Activated CD8-positive, alpha-beta memory T cell treated with anti-CD3 and anti-CD28 coated beads, Interleukin-2, amount 10 ng/mL, durations not matched to agents 7 days and 5 days (primary cell): ENCODE data around the gene IWS1. TPM values are rescaled to one million over a fixed set of nuclear protein-coding genes. Genes with fewer than 3 reads are reported as not detected.
"Not testable (repeated sequence)": the region's sequence is repeated elsewhere in the genome, so short reads cannot be mapped to it uniquely, and the experiment has no call there.

Source experiments
- ATAC-seq: fragments of 150-1000 bp; cut with Tn5 transposase; one replicate; pipeline ENCODE4 v1.10.0; 2021; ENCODE audit warnings: moderate library complexity
- CTCF ChIA-PET: fragments of 350-600 bp; sonication (Branson Sonifier 250); formaldehyde crosslinking; loops from one replicate; lab custom pipeline; 2021; ENCODE audit warnings: antibody characterized with exemption; lab: Charles Lee
- DNase-seq: peaks from one replicate; pipeline ENCODE4 v3.0.0-alpha.2; 2020
- H3K27ac Mint-ChIP-seq: one replicate; pipeline ENCODE4 v1.8.0; 2021; ENCODE audit warnings: mild to moderate bottlenecking, mixed read lengths
- H3K27me3 Mint-ChIP-seq: one replicate; pipeline ENCODE4 v1.8.0; 2021; ENCODE audit warnings: mixed read lengths
- H3K36me3 Mint-ChIP-seq: one replicate; pipeline ENCODE4 v1.8.0; 2021; ENCODE audit warnings: mild to moderate bottlenecking, mixed read lengths
- H3K4me1 Mint-ChIP-seq: one replicate; pipeline ENCODE4 v1.8.0; 2021; ENCODE audit warnings: mixed read lengths
- H3K4me3 Mint-ChIP-seq: one replicate; pipeline ENCODE4 v1.8.0; 2021; ENCODE audit warnings: mild to moderate bottlenecking, moderate library complexity, mixed read lengths
- H3K9me3 Mint-ChIP-seq: one replicate; pipeline ENCODE4 v1.8.0; 2022; ENCODE audit warnings: low read depth, mixed read lengths
- total RNA-seq, 2 experiments: library from RNA; stranded (reverse); gene quantifications; one replicate each; pipeline ENCODE4 v1.2.3, GENCODE V29; 2021

Gene IWS1
- 10 to 100 TPM; 53.2 to 55.1 TPM for total RNA-seq

DNA sequence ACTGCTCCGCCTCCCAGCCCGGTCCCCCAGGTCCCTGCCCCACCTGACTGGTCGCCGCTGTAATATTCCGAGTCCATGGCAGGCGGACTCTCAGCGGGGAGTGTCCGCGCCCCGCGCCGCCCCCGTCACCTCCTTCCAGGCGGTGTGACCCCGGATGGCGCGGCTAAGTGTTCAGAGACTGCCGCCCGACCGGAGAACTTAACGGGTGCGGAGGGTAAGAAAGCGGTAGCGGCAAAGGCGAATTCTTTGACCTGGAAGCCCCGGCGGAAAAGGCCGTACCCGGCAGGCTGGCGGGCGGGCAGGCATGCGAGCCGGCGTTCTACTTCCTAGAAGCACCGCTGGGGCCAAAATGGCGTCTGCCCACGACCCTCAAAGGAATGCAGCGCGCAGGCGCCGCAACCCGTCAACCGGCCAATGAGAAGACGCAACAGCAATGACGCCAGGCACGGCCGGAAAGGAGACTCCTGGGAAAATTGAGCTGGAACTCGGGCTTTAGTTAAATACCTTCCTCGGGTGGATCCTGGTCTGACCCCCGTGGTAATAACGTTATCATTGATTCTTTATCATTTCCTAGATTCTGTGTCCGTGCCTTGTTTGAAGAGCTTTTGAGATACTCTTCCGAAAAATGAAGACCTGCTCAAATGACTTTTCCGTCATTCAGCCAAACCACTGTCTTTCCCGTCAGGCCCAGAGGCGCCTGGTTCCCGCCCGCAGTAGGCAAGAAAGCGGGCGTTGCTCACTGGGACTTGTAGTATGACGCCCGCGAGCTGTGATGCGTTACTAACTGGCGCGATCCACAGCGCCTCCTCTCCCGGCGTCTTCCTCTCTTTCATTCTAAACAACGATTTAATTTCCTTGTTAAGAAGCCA, at the start of gene IWS1:
IWS1 (minus strand) TSS at position 358 of the 869 bp plus-strand sequence; CDS start at position 77, 281 bp downstream.
- peaks cover 36% of the 10 kb centered on the region for H3K4me1 Mint-ChIP-seq
- CTCF ChIA-PET, result interaction anchor here (0.7 to 1.5 kb wide), 6 partner anchors 18 to 500 kb away, joined by 3 to 6 read pairs (median 3); partner anchors contain the start of gene ERCC3
- ATAC-seq (peak; percentile 91), DNase-seq (peak; percentile 96)
- H3K27me3 Mint-ChIP-seq, result peaks cover 7% of the 10 kb centered on the region
- peaks cover 15% of the 10 kb centered on the region for H3K36me3 Mint-ChIP-seq
- peak within 1 kb of the TSS; percentile 95 for H3K4me3 Mint-ChIP-seq
- H3K9me3 Mint-ChIP-seq, result no peaks in the 10 kb centered on the region
- H3K27ac Mint-ChIP-seq, result peak within 1 kb of the TSS; percentile 91

DNA sequence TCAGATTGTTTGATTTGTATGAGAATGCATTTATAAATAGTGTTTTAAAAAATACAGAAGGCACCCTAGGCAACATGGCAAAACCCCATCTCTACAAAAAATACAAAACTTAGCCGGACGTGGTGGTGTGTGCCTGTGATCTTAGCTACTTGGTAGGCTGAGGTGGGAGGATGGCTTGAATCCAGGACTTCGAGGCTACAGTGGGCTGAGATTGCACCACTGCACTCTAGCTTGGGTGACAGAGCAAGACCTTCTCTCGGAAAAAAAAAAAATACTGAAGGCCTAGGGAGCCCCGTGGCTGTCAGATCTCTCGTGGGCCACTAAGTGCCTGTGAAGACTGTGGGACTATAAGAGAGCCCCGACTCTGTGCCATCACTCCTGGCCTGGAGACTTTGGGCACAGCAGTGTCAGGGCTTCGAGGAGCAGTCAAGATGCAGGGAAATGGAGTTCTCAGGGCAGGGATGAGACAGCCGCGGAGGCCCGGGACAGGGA, 49.7 kb upstream of the IWS1 start:
- peak; percentile 9 for DNase-seq
- H3K4me1 Mint-ChIP-seq, result peaks cover 9% of the 10 kb centered on the region
- no peaks in the 10 kb centered on the region for H3K36me3 Mint-ChIP-seq
- CTCF ChIA-PET, result interaction anchor here (1.3 to 1.5 kb wide), 2 partner anchors 9 to 12 kb away, joined by 3 to 6 read pairs; no protein-coding TSS in a partner anchor
- H3K27me3 Mint-ChIP-seq, result peaks cover 58% of the 10 kb centered on the region
- H3K27ac Mint-ChIP-seq, result no peak overlapping the region
- no peak for ATAC-seq
- H3K4me3 Mint-ChIP-seq, result no peak overlapping the region
- no peaks in the 10 kb centered on the region for H3K9me3 Mint-ChIP-seq

DNA sequence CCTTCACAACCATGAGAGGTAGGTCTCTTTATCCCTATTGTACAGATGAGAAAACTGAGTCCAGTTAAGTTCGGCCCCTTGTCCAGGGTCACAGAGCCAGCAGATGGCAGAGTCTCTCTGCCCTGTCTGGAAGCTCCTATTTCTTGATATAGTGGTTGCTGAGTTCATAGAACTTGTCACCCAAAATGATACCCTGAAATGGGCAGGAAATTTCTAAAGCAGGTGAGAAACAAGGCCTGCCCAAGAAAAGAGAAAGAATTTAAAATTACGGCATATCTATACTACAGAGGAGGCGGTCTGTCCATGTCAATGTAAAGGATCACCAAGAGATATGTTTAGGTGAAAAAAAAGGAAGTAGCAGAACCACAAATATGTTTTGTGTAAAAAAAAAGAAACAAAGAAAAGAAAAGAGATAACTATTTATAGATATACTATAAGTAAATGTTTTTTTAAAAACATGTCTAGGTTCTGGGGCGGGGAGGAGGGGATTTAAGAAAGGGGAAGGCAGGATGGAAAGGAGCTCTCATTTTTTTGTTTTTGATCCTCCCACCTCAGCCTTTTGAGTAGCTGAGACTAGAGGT, 49.0 kb upstream of the IWS1 start:
- peaks cover 9% of the 10 kb centered on the region for H3K4me1 Mint-ChIP-seq
- H3K27me3 Mint-ChIP-seq, result peaks cover 64% of the 10 kb centered on the region
- no peak overlapping the region for H3K4me3 Mint-ChIP-seq
- no peak overlapping the region for H3K27ac Mint-ChIP-seq
- no peaks in the 10 kb centered on the region for H3K36me3 Mint-ChIP-seq
- no peaks in the 10 kb centered on the region for H3K9me3 Mint-ChIP-seq
- ATAC-seq (no peak), DNase-seq (peak; percentile 9)
- CTCF ChIA-PET, result interaction anchor here (1.0 to 1.5 kb wide), 3 partner anchors 8 to 16 kb away, joined by 3 to 6 read pairs (median 3); no protein-coding TSS in a partner anchor

DNA sequence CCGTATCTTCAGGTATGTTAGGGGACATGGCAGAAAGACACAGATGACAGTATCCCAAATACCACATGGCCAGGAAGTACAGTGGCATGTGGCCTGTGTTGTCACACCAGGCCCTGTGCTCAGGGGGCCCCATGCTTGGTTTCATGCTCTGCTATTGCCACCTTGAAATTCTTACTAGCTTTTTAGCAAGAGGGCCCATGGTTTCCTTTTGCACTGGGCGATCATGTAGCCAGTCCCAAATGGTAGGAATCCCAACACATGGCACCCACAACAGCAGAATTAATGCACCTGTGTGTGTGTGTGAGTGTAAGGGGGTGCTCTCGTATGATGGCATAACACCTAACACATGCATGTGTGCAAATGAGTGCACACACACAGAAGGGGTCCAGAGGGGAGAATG, 48.4 kb upstream of the IWS1 start:
- ATAC-seq, result no peak
- Mint-ChIP-seq H3K27me3 (peaks cover 69% of the 10 kb centered on the region), H3K9me3 (no peaks in the 10 kb centered on the region), H3K4me3 (no peak overlapping the region), H3K4me1 (peaks cover 9% of the 10 kb centered on the region), H3K36me3 (no peaks in the 10 kb centered on the region), H3K27ac (no peak overlapping the region)
- CTCF ChIA-PET, result interaction anchor here (1.0 to 1.5 kb wide), 3 partner anchors 8 to 17 kb away, joined by 3 to 6 read pairs (median 3); no protein-coding TSS in a partner anchor
- DNase-seq, result peak; percentile 37

DNA sequence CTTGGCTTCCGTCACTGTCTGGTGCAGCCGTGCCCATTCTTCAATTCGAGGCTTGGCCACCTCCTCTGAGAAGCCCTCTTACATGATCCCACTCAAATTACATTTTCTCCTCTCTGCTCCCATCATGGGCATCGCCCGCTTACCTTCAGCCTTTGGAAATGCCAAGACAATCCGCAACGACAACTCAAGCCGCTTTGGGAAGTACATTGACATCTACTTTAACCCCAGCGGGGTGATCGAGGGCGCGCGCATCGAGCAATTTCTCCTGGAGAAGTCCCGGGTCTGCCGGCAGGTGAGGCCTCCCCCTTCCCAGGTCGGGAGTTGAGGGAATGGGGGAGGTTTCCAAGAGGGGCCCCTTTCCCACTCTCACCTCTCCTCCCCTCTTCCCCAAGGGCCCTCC, 47.5 kb upstream of the IWS1 start:
- Mint-ChIP-seq H3K27me3 (peaks cover 71% of the 10 kb centered on the region), H3K4me3 (no peak overlapping the region), H3K4me1 (peaks cover 9% of the 10 kb centered on the region), H3K9me3 (no peaks in the 10 kb centered on the region), H3K27ac (no peak overlapping the region), H3K36me3 (no peaks in the 10 kb centered on the region)
- ATAC-seq, result no peak
- DNase-seq, result no peak
- CTCF ChIA-PET, result no interaction called here

DNA sequence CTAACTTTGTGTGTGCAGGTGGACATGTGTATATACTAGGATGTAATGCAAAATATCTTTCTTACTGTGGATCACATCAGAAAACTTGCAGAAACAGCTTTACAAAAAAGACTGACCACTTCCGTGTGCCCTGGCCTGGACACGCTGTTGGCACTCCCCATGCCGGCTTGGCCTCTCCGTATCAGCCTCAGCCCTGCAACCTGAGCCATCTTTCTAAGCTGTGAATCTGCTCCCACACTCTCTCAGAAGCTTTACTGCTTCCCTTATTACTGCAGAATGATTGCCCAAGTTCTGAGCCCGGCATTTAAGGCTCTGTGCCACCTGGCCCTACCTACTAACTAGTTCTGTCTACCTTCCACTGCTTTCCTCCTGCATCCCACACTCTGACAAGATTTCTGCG, 47.0 kb upstream of the IWS1 start:
- ATAC-seq (no peak), DNase-seq (no peak)
- Mint-ChIP-seq H3K4me3 (no peak overlapping the region), H3K27me3 (peaks cover 71% of the 10 kb centered on the region), H3K27ac (no peak overlapping the region), H3K36me3 (no peaks in the 10 kb centered on the region), H3K9me3 (no peaks in the 10 kb centered on the region), H3K4me1 (peaks cover 9% of the 10 kb centered on the region)
- CTCF ChIA-PET, result no interaction called here

DNA sequence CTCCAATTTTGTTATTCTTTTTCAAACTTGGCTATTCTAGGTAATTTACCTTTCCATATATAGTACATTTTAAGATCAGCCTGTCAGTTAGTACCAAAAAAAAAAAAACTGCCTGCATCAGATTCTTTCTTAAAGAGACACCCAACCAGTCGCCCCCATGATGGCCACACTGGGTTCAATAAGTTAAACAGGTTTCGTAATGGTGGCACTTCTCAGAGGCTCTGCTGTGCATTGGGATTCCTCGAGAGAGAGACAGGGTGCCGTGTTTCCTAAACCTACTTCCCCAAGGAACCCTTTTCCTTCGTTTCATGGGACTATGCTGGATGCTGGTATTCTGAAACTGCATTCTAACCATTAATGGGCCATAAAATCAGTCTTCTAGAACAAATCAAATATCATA, 46.6 kb upstream of the IWS1 start:
- Mint-ChIP-seq H3K9me3 (no peaks in the 10 kb centered on the region), H3K27me3 (peaks cover 72% of the 10 kb centered on the region), H3K4me1 (peaks cover 9% of the 10 kb centered on the region), H3K36me3 (no peaks in the 10 kb centered on the region), H3K27ac (no peak overlapping the region), H3K4me3 (no peak overlapping the region)
- DNase-seq (no peak), ATAC-seq (no peak)
- CTCF ChIA-PET, result no interaction called here

DNA sequence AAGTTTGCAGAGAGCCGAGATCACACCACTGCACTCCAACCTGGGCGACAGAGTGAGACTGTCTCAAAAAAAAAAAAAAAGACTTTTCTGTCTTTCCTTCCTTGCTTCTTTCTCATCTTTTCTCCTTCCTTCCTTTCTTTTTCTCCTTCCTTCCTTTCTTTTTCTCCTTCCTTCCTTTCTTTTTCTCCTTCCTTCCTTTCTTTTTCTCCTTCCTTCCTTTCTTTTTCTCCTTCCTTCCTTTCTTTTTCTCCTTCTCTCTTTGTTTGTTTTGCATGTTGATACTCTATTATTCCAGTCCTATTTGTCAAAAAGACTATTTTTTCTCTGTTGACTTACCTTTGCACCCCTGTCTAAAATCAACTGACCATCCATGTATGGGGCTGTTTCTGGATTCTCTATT, 46.1 kb upstream of the IWS1 start:
- H3K4me1 Mint-ChIP-seq, H3K36me3 Mint-ChIP-seq, H3K27ac Mint-ChIP-seq, DNase-seq, ATAC-seq, H3K9me3 Mint-ChIP-seq, H3K4me3 Mint-ChIP-seq, CTCF ChIA-PET: not testable (repeated sequence)
- H3K27me3 Mint-ChIP-seq, result peaks cover 77% of the 10 kb centered on the region

DNA sequence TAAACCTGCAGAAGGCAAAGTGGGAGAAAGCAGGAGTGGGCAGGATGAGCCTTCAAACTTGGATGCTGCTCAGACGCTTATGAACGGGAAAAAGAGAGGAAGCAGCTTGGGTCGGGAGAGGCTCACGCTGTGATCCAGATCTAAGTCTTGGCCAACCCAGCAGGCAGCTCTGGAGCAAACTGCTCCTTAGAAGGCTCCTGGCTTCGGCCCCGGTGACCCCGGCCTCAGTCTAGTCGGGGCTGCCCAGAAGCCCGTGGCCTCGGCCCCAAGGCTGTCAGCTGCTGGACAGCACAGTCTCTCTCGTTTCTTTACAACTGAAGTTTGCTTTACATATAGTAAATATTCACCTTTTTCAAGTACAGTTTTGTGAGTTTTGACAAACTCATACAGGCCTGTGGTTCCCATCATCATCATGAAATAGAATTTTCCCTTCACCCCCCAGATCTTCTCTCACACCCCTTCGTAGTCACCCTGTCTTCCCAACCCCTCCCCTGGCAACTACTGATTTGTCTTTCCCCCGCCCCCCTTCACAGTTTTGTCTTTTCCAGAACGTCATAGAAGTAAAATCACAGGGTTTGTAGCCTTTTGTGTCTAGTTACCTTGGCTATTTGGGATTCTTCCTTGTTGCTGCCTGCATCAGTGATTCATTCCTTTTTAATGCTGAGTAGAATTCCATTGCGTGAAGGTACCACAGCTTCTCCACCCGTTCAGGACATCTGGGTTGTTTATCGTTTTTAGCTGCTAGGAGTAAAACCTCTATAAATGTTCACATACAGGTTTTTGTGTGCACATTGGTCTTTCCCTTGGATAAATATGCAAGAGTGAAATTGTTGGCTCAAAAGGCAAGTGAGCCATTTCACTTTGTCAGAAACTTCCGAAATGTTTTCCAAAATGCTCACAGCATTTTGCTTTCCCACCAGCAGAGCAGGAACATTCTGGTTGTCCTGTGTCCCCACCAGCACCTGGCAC, 44.3 kb upstream of the IWS1 start:
- peak; percentile 19 for DNase-seq
- H3K36me3 Mint-ChIP-seq, result no peaks in the 10 kb centered on the region
- CTCF ChIA-PET, result no interaction called here
- no peak for ATAC-seq
- peaks cover 9% of the 10 kb centered on the region for H3K4me1 Mint-ChIP-seq
- H3K4me3 Mint-ChIP-seq, result no peak overlapping the region
- no peaks in the 10 kb centered on the region for H3K9me3 Mint-ChIP-seq
- H3K27ac Mint-ChIP-seq, result no peak overlapping the region
- peaks cover 78% of the 10 kb centered on the region for H3K27me3 Mint-ChIP-seq

DNA sequence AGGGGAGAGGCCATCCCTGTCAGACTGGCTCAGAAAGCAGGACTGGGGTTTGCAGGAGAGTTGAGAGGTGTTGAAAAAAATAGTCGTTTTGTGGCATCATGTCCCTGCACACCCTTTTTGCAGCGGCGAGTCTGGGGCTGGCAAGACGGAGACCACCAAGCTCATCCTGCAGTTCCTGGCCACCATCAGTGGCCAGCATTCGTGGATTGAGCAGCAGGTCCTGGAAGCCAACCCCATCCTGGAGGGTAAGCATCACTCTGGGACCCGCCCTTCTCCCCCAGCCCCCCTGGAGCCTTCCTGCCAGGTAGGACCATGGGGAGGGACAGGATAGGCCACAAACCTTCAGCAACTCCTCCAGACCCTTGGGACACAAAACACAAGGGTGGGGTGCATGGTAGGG, 43.4 kb upstream of the IWS1 start:
- CTCF ChIA-PET, result no interaction called here
- Mint-ChIP-seq H3K9me3 (no peaks in the 10 kb centered on the region), H3K36me3 (no peaks in the 10 kb centered on the region), H3K27ac (no peak overlapping the region), H3K4me3 (no peak overlapping the region), H3K27me3 (peaks cover 83% of the 10 kb centered on the region), H3K4me1 (peaks cover 2% of the 10 kb centered on the region)
- DNase-seq (no peak), ATAC-seq (no peak)

DNA sequence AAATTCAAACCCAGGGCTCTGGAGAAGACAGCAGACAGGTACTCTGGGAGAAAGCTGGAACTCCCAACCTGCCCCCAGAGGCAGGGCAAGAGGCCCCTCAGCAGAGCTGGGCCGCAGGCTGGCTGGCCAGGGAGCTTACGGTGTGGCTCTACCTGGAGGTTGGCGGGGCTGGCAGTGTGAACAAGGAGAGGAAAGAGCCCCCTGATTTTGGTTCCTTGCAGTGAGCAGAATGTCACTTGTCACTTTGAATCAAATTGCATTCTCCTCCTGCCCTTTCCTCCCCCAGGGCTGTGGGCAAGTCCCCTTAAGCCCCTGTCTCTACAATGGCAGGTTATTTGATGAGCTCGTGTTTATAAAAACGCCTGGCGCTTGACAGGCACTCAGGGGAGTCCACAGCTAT, 41.8 kb upstream of the IWS1 start:
- no peak overlapping the region for H3K4me3 Mint-ChIP-seq
- peaks cover under 1% of the 10 kb centered on the region for H3K9me3 Mint-ChIP-seq
- H3K27me3 Mint-ChIP-seq, result peaks cover 89% of the 10 kb centered on the region
- DNase-seq (no peak), ATAC-seq (no peak)
- CTCF ChIA-PET, result no interaction called here
- H3K4me1 Mint-ChIP-seq, result peaks cover 14% of the 10 kb centered on the region
- H3K27ac Mint-ChIP-seq, result no peak overlapping the region
- peaks cover under 1% of the 10 kb centered on the region for H3K36me3 Mint-ChIP-seq

DNA sequence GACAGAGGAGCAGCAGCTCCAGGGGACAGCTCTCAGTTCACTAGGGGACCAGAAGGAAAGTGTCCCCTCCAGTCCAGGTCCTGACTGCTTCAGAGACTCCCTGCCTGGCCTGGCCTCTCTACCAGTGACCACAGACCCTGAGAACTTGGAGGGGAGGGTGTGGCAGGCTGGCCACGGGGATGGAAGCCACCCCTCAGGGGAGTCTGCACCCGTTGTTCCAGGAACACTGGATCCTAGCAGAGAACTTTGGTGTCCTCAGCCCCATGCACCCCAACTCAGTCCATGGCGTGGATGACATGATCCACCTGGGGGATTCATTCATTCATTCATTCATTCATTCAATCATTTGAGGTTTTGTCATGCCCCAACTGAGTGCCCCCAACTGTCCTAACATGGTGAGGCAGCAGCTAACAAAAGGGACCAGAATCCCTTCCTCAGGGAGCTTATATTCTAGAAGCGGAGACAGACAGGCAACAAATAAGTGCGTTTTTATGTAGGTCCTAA, 41.1 kb upstream of the IWS1 start:
- no peak overlapping the region for H3K4me3 Mint-ChIP-seq
- no peak overlapping the region for H3K27ac Mint-ChIP-seq
- no peak for ATAC-seq
- CTCF ChIA-PET, result interaction anchor here (1.4 kb wide), 1 partner anchor 8 kb away, joined by 3 read pairs; no protein-coding TSS in a partner anchor
- H3K4me1 Mint-ChIP-seq, result peaks cover 18% of the 10 kb centered on the region
- no peak for DNase-seq
- H3K27me3 Mint-ChIP-seq, result peaks cover 87% of the 10 kb centered on the region
- peaks cover 4% of the 10 kb centered on the region for H3K36me3 Mint-ChIP-seq
- peaks cover 2% of the 10 kb centered on the region for H3K9me3 Mint-ChIP-seq
